A673 (cell line): ENCODE data around the gene C4orf50.

Experiments
- CTCF ChIP-seq: fragments of 300-800, 200-600 bp; sonication (generic); conservative IDR thresholded peaks from 2 replicates; pipeline ENCODE4 v1.5.1; 2017; ENCODE audit warnings: low read depth, mild to moderate bottlenecking, antibody characterized with exemption, low read length, moderate library complexity, mixed read lengths
- EZH2 ChIP-seq: fragments of 200-600 bp; sonication (generic); IDR thresholded peaks from 2 replicates; pipeline ENCODE4 v1.6.1; 2017; ENCODE audit warnings: borderline replicate concordance, low read depth, mild to moderate bottlenecking, mixed read lengths, antibody characterized with exemption, low read length; ENCODE audit not compliant: poor library complexity, severe bottlenecking

- TF ChIP-seq CTCF (no peak), EZH2 (no peak)
These were observed 72.3 kb downstream of the C4orf50 start for GRCh38 chr4:5945936-5946335.
